Measurements from ENCODE around the gene OR51E1.

GRCh38 chr11:4700436-4700820, 56.6 kb downstream of the OR51E1 start:
- no peak for TF ChIP-seq CTCF (IDR thresholded peaks at IDR 0.05)
- TF ChIP-seq EP300 (IDR thresholded peaks at IDR 0.05; ENCODE audit: low read depth): no peak
- no peak for TF ChIP-seq POLR2AphosphoS5 (IDR thresholded peaks at IDR 0.05)

Measured in transverse colon (tissue), 4 donors.